ENCODE results near the gene POLR2J3.
"Not testable (repeated sequence)": the region's sequence is repeated elsewhere in the genome, so short reads cannot be mapped to it uniquely, and the experiment has no call there.

- not testable (repeated sequence) for TF ChIP-seq CTCF, POLR2A, EP300 (IDR thresholded peaks at IDR 0.05)
These were observed 42.5 kb upstream of the POLR2J3 start for GRCh38 chr7:102614873-102615272.
